GM21447 (cell line): ENCODE results near the gene MREG.

Source experiments
- ATAC-seq: cut with Tn5 transposase; IDR thresholded peaks from one replicate; pipeline ENCODE4 v1.9.1; 2021; ENCODE audit not compliant: unreplicated experiment

Gene MREG

DNA sequence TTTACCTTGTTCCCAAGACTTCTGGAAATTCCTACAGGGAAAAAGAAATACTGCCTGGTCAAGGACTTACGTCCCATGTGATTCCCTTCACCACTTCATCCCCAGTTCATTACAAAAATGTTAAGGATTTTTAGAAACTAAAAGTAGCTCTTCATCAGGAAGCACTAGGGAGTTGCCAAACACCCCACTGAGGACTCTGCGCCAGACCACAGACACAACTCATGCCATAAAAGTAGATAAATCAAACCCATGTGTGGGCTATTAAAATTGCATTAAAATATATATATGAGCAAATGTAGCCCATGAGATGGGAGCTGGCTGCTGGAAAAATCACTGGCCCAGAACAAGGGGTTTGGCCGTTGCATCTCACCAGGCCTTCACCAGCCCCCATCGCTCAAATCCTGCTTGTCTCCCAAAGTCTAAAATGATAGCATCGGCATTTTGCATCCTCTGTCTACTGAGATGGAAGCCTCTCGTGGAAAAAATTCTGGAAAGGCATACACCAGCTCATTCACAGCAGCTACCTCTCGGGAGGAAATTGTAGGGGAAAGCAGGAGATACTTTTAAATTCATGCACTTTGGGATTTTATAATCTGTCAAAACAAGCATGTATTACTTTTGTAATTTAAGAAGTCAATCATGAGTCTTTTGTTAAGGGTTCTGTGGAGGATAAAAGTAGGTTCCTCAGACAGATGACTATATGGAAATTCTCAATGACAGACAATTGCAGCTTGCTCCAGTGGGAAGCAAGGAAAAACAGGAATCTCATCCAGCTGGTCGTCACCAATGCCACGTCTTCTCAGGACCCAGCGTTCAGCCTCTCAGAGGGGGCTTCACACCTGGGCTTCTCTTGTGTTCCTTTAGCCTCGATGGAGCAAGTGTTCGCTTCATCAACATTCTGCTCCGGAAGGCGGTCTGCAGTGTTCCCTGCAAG is 113.9 kb downstream of the MREG start:
- no peak for ATAC-seq

DNA sequence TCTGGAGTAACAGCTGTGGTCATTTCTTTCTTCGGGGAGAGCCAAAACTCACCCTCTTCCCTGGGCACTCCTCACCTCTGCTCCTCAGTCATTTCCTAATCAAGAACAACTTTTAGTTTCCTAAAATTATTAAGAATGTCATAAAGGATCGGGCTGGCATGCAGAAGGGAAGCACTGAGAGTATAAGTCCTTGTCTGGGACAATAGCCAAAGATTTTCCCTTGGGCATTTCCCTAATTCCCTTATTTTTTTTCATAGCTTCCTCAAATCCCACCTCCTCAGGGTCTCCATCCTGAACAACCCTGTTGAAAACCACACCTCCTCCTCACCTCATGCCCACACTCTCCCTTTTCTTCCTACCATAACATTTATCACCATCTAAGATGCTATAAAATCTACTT is 115.0 kb downstream of the MREG start:
- ATAC-seq: no peak

- no peak for ATAC-seq
Measured at GRCh38 chr2:215896921-215897320, 116.4 kb downstream of the MREG start.

DNA sequence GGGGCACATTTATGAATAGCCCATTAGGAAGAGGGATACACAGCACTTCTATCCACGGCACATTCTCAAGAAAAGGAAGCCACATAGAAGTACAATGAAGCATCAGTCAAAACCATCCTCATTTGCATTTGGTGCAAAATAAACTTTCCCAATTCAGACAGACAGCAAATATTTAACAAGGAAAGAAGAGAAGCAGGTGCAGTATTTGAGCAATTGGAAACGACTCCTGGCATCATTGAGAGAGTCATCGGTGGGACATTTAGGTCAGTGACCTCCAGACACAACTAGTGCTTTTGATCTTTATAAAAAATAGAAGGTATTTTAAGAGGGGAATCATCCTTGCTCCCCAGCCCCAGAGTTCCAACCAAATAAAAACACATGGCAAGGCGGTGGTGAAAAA is 118.0 kb downstream of the MREG start:
- no peak for ATAC-seq
